ENCODE measurements around the gene C5AR1. TPM values are rescaled to one million over a fixed set of nuclear protein-coding genes. Genes with fewer than 3 reads are reported as not detected.

Gene C5AR1
- total and polyA plus RNA-seq, 9 of the 15 experiments (the other 6 are each of a cell fraction or from before 2014, with no cell fraction given) = 0.06 to 1.6 (median 0.28) TPM; not detected in 3

- TF ChIP-seq, protein P1, sequence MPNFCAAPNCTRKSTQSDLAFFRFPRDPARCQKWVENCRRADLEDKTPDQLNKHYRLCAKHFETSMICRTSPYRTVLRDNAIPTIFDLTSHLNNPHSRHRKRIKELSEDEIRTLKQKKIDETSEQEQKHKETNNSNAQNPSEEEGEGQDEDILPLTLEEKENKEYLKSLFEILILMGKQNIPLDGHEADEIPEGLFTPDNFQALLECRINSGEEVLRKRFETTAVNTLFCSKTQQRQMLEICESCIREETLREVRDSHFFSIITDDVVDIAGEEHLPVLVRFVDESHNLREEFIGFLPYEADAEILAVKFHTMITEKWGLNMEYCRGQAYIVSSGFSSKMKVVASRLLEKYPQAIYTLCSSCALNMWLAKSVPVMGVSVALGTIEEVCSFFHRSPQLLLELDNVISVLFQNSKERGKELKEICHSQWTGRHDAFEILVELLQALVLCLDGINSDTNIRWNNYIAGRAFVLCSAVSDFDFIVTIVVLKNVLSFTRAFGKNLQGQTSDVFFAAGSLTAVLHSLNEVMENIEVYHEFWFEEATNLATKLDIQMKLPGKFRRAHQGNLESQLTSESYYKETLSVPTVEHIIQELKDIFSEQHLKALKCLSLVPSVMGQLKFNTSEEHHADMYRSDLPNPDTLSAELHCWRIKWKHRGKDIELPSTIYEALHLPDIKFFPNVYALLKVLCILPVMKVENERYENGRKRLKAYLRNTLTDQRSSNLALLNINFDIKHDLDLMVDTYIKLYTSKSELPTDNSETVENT (CRISPR knock-in tag; IDR thresholded peaks at IDR 0.05) = no peak
- TF ChIP-seq HDAC2 (IDR thresholded peaks at IDR 0.05) = peak; percentile 56; the same call in 1 of the 2 replicates
- TF ChIP-seq ADNP (tag; IDR thresholded peaks at IDR 0.05) = peak; percentile 75
- TF ChIP-seq SIX5 (IDR thresholded peaks at IDR 0.05; ENCODE audit: borderline replicate concordance in 1 of 2, insufficient read depth in 1 of 2, low read depth in 1 of 2, low read length in 2 of 2) = no peak
Measured at GRCh38 chr19:47331490-47331889, 21.8 kb downstream of the C5AR1 start (continued).

GRCh38 chr19:47331931-47332547 lies 22.4 kb downstream of the C5AR1 start, which contains the start of gene C5AR2:
Gene C5AR2, plus strand, starts transcription at chr19:47332175. Its CDS starts 8,625 bp downstream, at chr19:47340800.
- no TSS peak for BruUV-seq (replicated peaks)
- no peak within 1 kb of the TSS for H3K4me3 ChIP-seq
- FAIRE-seq = no peak
- H3K9me3 ChIP-seq (replicated peaks; ENCODE audit: control insufficient read depth, insufficient read depth, low read depth, low read length) = no peaks in the 10 kb centered on the region
- no peak for DNase-seq (ENCODE audit: extremely low read depth in 1 of 4, low spot score in 3 of 4)
- no peaks in the 10 kb centered on the region for H3K36me3 ChIP-seq (ENCODE audit: control insufficient read depth, insufficient read depth, low read length)
- peak within 1 kb of the TSS in 1 of 2 experiments; percentile 70; a peak in 2 of 4 replicates for H3K9ac ChIP-seq (ENCODE audit: insufficient read depth in 1 of 2, low read depth in 2 of 2, low read length in 2 of 2)
- 63% methylated on average over 18 of the region's 18 CpGs for WGBS (ENCODE audit: insufficient coverage, low coverage, missing lambda C conversion rate)
- no peaks in the 10 kb centered on the region for H3K27me3 ChIP-seq (ENCODE audit: control insufficient read depth in 2 of 2, insufficient read depth in 2 of 2, low read length in 2 of 2)
- intact Hi-C loops (cut with micrococcal nuclease) = no loop called here
- H2AFZ ChIP-seq (ENCODE audit: low read depth, low read length) = peak within 1 kb of the TSS; percentile 11; the same call in 1 of the 2 replicates
- no peaks in the 10 kb centered on the region for H3K79me2 ChIP-seq (ENCODE audit: control insufficient read depth, insufficient read depth, low read length)
- peaks cover 41 to 47% of the 10 kb centered on the region in 2 experiments for H3K4me1 ChIP-seq (replicated peaks in 1 of 2; ENCODE audit: control insufficient read depth in 2 of 2, insufficient read depth in 2 of 2, low read length in 2 of 2)
- H3K27ac ChIP-seq (ENCODE audit: extremely low read depth, low read depth, low read length) = no peak within 1 kb of the TSS; the same call in 2 of the 3 replicates
- POLR2A ChIA-PET = interaction anchor here (0.6 kb wide), 1 partner anchor 17 kb away, joined by 3 read pairs; no protein-coding TSS in a partner anchor
- CTCF ChIA-PET (ENCODE audit: low intra/inter-chr PET ratio) = no interaction called here
- ATAC-seq = no peak
- no peak for TF ChIP-seq PTBP1 (IDR thresholded peaks at IDR 0.05; ENCODE audit: low read depth, low read length)
- no peak for TF ChIP-seq CBX1 (IDR thresholded peaks at IDR 0.05; ENCODE audit: low read depth)
- no peak for TF ChIP-seq PATZ1 (CRISPR knock-in tag; IDR thresholded peaks at IDR 0.05; ENCODE audit: borderline replicate concordance)
- TF ChIP-seq KLF10 (CRISPR knock-in tag; IDR thresholded peaks at IDR 0.05) = no peak
- TF ChIP-seq TAF15 (IDR thresholded peaks at IDR 0.05; ENCODE audit: low read depth, low read length) = no peak
- TF ChIP-seq ATF3 (IDR thresholded peaks at IDR 0.05) = no peak
- no peak for TF ChIP-seq ATF3 (CRISPR knock-in tag; conservative IDR thresholded peaks at IDR 0.05)
- no peak for TF ChIP-seq NELFE (IDR thresholded peaks at IDR 0.05; ENCODE audit: insufficient read depth, insufficient read length)
- TF ChIP-seq DDX20 (tag; IDR thresholded peaks at IDR 0.05; ENCODE audit: low read depth) = no peak
- in situ Hi-C loops (cut with MboI) = no loop called here
- no peaks in the 10 kb centered on the region for H3K9me1 ChIP-seq (ENCODE audit: control insufficient read depth, insufficient read depth, low read length)
- no peak within 1 kb of the TSS for H3K4me2 ChIP-seq (ENCODE audit: insufficient read depth, low read length)
- H4K20me1 ChIP-seq (replicated peaks; ENCODE audit: control insufficient read depth, insufficient read depth, low read length) = no peaks in the 10 kb centered on the region

All from K562 (cell line).